ENCODE data around the gene DENND5B.

DNA sequence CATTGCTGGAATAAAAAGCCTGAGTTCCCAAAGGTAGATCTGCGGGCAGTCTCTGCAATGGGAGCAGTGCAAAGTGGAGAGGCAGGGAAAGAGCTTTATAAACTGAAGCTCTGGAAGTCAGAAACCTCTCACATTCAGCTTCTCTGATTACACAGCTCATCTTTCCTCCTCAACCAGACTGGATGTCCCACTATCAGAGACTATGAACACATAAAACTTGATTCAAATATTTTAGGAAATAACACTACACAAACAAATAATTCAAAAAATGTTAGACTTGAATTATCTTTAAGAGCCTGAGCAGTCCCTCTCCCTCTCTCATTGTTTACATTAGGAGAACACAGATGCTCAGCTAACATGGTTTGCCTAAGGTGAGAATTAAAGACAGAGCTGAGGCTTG is 72.9 kb downstream of the DENND5B start:
- TF ChIP-seq, protein P1, sequence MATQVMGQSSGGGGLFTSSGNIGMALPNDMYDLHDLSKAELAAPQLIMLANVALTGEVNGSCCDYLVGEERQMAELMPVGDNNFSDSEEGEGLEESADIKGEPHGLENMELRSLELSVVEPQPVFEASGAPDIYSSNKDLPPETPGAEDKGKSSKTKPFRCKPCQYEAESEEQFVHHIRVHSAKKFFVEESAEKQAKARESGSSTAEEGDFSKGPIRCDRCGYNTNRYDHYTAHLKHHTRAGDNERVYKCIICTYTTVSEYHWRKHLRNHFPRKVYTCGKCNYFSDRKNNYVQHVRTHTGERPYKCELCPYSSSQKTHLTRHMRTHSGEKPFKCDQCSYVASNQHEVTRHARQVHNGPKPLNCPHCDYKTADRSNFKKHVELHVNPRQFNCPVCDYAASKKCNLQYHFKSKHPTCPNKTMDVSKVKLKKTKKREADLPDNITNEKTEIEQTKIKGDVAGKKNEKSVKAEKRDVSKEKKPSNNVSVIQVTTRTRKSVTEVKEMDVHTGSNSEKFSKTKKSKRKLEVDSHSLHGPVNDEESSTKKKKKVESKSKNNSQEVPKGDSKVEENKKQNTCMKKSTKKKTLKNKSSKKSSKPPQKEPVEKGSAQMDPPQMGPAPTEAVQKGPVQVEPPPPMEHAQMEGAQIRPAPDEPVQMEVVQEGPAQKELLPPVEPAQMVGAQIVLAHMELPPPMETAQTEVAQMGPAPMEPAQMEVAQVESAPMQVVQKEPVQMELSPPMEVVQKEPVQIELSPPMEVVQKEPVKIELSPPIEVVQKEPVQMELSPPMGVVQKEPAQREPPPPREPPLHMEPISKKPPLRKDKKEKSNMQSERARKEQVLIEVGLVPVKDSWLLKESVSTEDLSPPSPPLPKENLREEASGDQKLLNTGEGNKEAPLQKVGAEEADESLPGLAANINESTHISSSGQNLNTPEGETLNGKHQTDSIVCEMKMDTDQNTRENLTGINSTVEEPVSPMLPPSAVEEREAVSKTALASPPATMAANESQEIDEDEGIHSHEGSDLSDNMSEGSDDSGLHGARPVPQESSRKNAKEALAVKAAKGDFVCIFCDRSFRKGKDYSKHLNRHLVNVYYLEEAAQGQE (IDR thresholded peaks at IDR 0.05; ENCODE audit: insufficient read depth in 1 of 2, low read depth in 2 of 2, low read length in 2 of 2): no peak
- TF ChIP-seq TAF1 (IDR thresholded peaks at IDR 0.05; ENCODE audit: borderline replicate concordance, insufficient read depth, low read length) (no peak), POLR2AphosphoS5 (IDR thresholded peaks at IDR 0.05; ENCODE audit: low read depth, low read length) (no peak), SIN3A (IDR thresholded peaks at IDR 0.05; ENCODE audit: borderline replicate concordance, insufficient read depth, low read length) (no peak)

Data from PFSK-1 (cell line).